SJSA1 (cell line): ENCODE measurements around the gene TCEAL9. TPM values are rescaled to one million over a fixed set of nuclear protein-coding genes. Genes with fewer than 3 reads are reported as not detected.

ENCODE experiments used
- total RNA-seq: library from RNA; depleted of rRNA; stranded (reverse); fragments of >200 nt; shearing (Covaris generic); gene quantifications from 2 replicates; pipeline ENCODE4 v1.2.3, GENCODE V29; 2014; rRNA removed

The TCEAL9 gene
- total RNA-seq, 1 experiment from 2014 or later = 171 TPM

Other genes starting within 250 kb of the TCEAL9 start
- gene BEX4, start 141.4 kb upstream of the TCEAL9 start, total RNA-seq = 0.74 and 1.7 TPM in 2 replicates
- 76.1 and 96.0 TPM in 2 replicates for gene TCEAL8, start 101.4 kb upstream of the TCEAL9 start, total RNA-seq
- gene TCEAL5, start 79.8 kb upstream of the TCEAL9 start, total RNA-seq = not detected in 2 replicates
- gene BEX2, start 45.5 kb upstream of the TCEAL9 start, total RNA-seq = not detected in 2 replicates
- not detected in 2 replicates for gene TCEAL7, start 26.3 kb upstream of the TCEAL9 start, total RNA-seq
- gene BEX3, start 20.0 kb downstream of the TCEAL9 start, total RNA-seq = 303 and 319 TPM in 2 replicates
- 0.11 and 0.19 TPM in 2 replicates for gene RAB40A, start 163.0 kb downstream of the TCEAL9 start, total RNA-seq
- gene TCEAL4, start 229.0 kb downstream of the TCEAL9 start, total RNA-seq = 45.1 and 50.6 TPM in 2 replicates